ENCODE data around the gene GPS1.

Gene GPS1

DNA sequence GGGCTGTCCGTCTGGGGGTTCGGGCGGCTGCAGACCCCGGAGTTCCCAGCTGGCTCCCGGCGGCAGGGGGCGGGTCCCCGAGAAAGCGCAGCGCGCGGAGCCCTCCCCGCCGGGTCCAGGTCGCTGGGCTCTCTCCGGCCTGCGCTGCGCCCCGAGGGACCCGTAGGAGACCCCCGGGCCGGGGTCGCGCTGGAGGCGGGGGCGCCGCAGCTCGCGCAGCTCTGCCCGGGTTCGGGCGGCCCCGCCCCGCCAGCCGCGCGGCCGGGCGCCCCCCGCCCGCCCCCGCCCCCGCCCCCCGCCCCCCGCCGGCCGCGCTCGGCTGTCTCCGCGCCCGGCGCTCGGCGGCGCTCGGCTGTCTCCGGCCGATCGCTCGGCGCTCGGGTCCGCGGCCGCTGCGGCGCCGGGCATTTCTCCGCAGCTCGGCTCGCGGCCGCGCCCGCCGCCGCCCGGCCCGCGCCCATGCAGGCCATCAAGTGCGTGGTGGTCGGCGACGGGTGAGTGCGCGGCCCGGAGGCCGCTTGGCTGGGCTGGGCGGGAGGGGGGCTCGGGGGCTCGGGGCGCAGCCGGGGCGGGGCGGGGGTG is 20.3 kb upstream of the GPS1 start, which contains the start of gene RAC3:
TSS of gene RAC3 (plus strand) at position 376 of the 582 bp plus-strand sequence. CDS start at position 460, 84 bp downstream.
- H3K27ac ChIP-seq, result peak within 1 kb of the TSS; percentile 98
- TF ChIP-seq, protein P1, sequence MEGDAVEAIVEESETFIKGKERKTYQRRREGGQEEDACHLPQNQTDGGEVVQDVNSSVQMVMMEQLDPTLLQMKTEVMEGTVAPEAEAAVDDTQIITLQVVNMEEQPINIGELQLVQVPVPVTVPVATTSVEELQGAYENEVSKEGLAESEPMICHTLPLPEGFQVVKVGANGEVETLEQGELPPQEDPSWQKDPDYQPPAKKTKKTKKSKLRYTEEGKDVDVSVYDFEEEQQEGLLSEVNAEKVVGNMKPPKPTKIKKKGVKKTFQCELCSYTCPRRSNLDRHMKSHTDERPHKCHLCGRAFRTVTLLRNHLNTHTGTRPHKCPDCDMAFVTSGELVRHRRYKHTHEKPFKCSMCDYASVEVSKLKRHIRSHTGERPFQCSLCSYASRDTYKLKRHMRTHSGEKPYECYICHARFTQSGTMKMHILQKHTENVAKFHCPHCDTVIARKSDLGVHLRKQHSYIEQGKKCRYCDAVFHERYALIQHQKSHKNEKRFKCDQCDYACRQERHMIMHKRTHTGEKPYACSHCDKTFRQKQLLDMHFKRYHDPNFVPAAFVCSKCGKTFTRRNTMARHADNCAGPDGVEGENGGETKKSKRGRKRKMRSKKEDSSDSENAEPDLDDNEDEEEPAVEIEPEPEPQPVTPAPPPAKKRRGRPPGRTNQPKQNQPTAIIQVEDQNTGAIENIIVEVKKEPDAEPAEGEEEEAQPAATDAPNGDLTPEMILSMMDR (conservative IDR thresholded peaks at IDR 0.05), result no peak

DNA sequence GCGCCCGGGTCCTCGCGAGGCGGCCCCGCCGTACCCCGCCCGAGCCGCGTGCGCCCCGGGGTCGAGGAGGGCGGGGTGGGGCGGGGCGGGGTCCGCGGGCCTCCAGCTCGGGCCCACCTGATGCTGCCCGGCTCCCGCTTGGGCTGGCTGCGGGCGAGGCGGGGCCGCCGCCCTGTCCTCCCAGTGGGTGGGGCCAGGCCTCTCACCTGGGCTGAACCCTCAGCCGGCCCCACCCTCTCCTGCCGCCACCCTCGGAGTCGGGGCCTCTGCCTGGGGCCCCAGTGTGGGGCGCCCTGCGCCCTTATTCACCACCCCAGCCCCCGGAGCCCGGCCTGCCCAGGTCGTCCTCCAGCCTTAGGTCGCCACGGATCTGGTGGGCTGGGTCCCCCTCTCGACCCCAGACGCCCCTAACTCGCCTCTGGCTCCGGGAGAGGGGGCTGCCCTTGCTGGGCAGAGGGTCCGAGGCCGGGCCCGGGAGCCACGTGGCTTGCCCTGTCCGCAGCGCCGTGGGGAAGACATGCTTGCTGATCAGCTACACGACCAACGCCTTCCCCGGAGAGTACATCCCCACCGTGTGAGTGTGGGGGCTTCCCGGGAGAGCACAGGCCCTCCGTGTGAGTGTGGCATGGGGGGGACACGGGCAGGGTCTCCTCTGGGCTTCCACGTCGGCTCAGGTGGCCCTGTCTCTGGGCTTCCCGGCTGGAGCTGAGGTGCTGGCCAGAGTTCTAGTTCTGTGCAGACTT is 19.6 kb upstream of the GPS1 start:
- TF ChIP-seq, protein P1 (conservative IDR thresholded peaks at IDR 0.05), result no peak
- H3K27ac ChIP-seq, result peak overlapping the region; percentile 98

DNA sequence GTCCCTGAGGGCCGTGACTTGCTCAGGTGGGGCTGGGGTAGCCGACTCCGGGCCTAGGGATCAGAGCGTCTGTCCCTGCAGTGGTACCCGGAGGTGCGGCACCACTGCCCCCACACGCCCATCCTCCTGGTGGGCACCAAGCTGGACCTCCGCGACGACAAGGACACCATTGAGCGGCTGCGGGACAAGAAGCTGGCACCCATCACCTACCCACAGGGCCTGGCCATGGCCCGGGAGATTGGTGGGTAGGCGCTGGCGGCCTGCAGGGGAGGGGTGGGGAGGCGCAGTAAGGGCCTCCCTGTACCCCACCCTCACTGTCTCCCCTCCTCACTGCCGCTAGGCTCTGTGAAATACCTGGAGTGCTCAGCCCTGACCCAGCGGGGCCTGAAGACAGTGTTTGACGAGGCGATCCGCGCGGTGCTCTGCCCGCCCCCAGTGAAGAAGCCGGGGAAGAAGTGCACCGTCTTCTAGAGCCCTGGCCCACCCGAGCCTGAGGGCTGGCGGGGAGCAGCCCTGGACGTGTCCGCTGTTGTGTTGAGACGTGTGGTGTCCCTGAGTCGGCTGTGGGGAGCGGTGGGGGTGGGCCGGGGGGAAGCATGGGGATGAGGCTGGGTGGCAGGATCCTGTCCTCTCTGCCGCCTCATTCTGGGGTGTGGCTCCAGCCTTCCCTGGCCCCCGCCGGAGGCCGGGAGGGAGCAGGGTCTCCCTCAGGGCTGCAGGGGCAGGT is 18.2 kb upstream of the GPS1 start:
- peak overlapping the region; percentile 11; the same call in 1 of the 2 replicates for H3K27ac ChIP-seq

DNA sequence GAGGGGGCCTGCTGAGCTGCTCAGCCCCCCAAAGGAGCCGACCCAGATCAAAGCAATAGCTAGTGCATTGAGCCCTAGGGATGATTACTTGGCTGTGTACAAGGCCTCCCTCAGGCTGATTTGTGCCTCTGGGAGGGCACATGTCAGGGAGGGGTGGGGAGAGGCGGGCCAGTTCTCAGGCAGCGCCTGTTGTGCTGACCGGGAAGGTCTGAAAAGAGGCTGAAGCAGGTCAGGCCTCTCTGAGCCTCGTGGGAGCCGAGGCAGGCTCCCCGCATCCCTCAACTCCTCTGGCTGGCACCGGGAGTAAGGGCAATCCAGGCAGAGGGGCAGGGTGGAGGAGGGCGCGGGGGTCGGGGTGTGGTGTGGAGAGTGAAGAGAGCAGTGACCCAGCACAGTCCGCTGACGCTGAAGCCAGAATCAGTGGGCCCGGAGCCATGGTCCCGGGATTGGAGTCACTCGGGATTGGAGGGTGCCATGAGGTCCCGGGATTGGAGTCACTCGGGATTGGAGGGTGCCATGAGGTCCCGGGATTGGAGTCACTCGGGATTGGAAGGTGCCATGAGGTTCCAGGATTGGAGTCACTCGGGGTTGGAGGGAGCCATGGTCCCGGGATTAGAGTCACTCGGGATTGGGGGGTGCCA is 17.2 kb upstream of the GPS1 start:
- TF ChIP-seq, protein P1 (conservative IDR thresholded peaks at IDR 0.05), result no peak
- H3K27ac ChIP-seq, result peak overlapping the region; percentile 11

More for the DNA sequence above, 18.2 kb upstream of the GPS1 start:
- TF ChIP-seq, protein P1 (conservative IDR thresholded peaks at IDR 0.05), result no peak

DNA sequence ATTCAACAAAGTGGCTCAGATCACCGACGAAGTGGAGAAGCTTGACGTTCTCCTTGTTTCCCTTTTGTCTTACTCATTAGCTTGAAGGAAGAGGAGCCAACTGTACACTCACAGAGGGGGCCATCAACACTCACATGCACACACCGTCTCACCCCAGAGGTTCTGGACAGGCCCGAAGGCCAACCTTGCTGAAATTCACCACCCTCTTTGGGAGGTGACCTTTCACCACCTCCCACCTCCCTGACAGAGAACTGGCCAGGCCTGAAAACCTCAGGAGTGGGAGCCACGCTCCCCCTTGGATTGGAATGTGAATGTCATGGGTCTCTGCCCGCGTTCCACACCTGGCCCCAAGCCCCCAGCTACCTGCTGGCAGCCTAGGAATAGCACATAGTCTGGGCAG is 16.2 kb upstream of the GPS1 start:
- TF ChIP-seq, protein P1 (conservative IDR thresholded peaks at IDR 0.05), result no peak

DNA sequence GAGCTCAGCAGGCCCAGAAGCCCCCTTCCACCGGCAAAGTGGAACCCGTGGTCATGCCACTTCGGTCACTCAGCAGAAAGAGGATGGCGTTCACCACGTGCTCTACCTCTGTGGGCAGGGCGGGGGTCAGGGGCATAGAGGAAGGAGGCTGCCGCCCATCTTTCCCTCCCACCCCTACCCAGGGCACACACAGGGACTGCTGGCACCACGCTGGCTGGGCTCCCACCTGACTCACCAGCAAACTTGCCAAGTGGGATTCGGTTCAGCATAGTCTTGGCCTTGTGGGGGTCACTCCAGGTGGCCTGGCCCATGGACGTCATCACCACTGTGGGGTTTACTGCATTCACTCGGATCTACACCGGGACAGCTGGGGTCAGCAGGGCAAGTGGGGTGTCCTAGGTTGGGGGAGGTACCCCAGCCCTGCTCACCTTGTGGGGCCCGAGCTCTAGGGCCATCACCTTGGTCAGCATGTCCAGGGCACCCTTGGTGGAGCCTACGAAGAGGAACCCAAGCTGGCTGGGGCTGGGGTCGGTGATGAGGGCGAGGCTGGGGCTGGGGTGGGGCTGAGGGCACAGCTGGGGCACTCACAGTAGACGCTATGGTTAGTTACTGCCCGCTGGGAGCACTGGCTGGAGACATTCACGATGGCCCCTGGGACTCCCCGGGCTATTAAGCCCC is 15.6 kb upstream of the GPS1 start:
- TF ChIP-seq, protein P1 (conservative IDR thresholded peaks at IDR 0.05), result no peak
- peak overlapping the region; percentile 91 for H3K27ac ChIP-seq

More for the DNA sequence above, 16.2 kb upstream of the GPS1 start:
- H3K27ac ChIP-seq, result peak overlapping the region; percentile 91
